Stimulated activated CD4-positive, alpha-beta T cell treated with anti-CD3 and anti-CD28 coated beads, Interleukin-12 subunit alpha, Interleukin-12 subunit beta, amount 100 ng/mL, for 48 hours (primary cell): ENCODE measurements around the gene HES4.
"Not testable (repeated sequence)": the region's sequence is repeated elsewhere in the genome, so short reads cannot be mapped to it uniquely, and the experiment has no call there.

Experiments
- DNase-seq, 3 donors: peaks; one replicate each; pipeline ENCODE4 v3.0.0-alpha.2; 2020; ENCODE audit warnings: low read depth in 2 of 3, low spot score in 1 of 3

HES4 gene

DNA sequence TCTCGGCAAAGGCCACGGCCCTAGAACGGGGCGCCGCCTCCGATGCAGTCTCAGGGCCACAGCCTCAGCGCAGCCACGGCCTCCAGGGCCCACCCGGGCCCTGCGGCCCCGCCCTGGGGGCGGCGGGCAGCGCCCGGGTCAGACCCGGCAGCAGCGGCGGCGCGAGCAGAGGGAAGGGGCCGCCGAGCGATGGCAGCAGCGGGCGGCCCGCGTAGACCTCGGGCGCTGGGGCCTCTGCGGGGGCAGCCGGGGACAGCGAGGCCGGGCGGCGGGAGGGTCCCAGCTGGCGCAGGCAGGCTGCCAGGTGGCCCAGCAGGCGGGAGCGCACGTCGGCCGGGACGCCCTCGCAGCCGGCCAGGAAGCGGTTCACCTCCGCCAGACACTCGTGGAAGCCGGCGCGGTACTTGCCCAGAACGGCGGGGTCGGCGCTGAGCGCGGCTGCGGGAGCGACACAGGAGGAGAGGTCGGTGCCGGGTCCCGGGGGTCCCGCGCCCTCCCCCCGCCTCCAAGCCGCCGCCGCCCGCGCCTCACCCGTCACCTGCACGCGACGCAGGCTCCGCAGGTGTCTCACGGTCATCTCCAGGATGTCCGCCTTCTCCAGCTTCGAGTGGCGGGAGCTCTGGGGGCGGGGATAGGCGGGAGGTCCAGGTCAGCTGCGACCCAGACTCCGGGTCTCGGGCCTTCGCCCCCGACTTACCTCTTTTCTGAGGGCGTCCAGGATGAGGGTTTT, 737 bp downstream of the HES4 start:
- DNase-seq, result no peak

DNA sequence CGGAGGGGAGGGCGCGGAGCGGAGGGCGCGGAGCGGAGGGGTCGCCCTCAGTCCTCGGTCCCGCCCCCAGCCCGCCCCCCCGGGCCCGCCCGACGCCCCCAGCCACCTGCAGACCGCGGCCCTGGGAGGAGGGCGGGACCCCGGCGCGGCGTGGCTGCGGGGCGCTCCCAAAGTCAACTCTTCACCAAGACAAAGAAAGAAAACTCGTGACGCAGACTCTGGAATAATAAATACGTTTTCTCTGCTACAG, 1.2 kb downstream of the HES4 start:
- no peak for DNase-seq

DNA sequence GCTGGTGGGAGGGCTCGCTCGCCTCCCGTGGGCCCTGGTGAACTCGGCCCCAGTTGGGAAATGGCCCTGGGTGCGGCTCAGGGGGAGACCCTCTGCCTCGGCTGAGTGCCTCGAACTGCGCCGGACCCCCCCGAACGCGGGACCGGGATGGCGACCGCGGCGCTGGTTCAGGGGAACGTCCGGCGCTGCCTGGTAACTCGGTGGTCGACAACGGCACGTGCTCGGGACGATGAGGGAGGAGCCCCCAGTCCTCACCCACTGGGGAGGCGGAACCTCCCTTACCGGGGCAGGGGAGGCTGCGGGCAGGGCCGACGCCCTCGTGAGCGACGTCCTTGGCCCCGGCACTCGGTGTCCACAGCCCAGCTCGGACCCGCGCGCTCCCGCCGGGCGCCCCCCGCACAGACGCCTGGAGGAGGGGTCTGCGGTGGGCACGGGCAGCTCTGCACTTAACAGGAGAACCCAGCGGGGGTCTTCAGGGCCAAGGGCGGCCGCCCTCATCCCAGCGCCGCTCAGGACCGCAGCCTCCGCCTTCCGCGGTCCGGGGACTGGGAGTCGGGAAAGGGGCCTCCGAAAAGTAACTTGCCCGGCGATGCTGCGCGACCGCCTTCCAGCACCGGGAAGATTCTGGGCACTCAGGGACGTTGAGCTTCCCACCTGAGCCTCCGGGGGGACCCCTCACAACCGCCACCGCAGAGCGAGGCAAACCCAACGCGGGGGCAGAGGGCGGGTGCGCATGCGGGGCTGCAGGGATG, 1.7 kb downstream of the HES4 start:
- DNase-seq, result no peak

DNA sequence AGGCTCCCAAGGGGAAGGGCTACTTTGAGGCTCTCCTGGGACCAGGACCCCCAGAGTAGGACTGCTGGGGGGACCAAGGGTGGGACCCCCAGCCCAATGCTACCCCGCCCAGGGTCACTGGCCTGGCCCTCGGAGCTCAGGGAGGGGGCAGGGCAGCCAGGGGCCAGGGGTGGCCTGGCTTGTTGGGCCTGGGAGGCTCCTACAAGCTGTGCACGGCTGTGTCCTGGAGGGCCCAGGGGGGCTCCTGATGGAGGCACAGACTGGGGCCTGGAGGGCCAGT, 2.2 kb downstream of the HES4 start:
- no peak for DNase-seq

DNA sequence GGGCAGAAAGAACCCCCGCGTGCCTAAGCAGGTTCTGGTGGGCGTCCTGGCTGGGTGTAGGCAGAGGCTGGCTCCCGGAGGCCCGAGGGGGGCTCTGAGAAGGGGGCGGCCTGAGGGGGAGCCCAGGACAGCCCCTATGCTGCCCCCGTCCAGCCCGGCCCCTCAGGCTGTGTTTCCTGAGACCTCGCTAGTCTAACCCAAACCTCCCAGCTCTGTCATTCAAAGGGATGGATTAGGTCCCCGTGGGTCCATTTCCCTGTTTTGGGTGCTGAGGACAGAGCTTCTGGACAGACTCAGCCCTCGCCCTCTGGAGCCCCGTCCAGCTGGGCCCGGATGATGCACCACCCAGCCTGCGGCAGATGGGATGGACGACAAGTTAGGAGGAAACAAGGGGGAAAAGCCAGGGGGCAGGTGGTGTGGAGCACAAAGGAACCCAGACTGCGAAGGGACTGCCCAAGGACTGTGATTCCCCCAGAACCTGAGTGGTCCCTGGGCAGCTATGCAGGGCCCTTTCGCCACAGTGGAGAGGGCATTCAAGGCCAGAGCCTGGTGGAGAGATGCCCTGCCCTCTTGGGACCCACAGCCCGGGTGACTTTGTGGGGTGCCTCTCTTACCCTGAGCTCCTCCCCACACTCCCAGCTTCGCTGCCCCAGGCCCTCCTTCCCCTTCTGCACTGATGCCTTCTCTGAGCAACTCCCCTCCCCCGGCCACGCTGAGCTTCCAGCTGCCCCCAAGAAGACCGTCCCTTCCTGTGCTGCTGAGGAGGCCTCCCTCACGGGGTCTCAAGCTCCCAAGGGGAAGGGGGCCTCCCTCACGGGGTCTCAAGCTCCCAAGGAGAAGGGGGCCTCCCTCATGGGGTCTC, 2.8 kb downstream of the HES4 start:
- no peak for DNase-seq

DNA sequence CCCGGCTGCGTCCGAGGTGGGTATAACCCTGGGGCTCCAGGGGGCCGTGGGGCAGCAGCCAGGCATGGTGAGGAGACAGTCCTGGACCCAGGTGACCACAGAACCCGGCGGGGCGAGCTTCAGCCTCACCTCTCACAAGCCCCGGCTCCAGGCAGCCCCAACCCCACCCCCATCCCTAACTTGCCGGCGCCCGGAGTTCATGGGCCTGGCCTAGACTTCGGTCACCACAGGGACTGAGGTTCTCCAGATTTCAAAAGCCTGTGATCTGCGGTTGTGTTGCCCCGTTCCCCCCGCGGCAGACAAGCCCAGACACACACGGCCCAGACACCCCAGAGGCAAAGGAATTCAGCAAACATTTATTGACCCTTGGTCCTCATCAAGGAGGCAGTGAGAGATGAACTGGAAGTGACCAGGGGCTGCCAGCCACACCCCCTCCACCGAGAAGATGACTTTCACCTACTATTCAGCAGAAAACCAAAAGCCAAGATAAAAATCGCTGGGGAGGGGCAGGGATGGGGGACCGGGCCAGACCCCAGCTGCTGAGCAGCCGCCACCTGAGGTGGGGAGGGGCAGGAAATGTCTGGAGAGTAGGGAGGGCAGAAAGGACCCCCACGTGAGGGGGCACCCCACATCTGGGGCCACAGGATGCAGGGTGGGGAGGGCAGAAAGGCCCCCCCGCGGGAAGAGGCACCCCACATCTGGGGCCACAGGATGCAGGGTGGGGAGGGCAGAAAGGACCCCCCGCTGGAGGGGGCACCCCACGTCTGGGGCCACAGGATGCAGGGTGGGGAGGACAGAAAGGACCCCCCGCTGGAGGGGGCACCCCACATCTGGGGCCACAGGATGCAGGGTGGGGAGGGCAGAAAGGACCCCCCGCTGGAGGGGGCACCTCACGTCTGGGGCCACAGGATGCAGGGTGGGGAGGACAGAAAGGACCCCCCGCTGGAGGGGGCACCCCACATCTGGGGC, 3.9 kb downstream of the HES4 start:
- no peak for DNase-seq

DNA sequence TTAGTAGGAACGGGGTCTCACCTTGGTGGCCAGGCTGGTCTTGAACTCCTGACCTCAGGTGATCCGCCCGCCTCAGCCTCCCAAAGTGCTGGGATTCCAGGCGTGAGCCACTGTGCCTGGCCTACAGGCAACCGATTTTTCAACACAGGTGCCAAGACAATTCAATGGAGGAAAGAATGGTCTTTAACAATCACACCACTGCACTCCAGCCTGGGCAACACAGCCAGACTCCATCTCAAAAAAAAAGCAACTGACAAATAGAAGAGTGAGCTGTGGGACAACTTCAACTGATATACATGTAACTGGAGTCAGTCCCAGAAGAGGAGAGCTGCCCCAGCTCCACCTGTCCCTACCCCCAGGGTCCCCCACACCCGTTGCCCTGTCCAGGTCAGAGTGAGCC, 5.4 kb downstream of the HES4 start:
- not testable (repeated sequence) for DNase-seq

DNA sequence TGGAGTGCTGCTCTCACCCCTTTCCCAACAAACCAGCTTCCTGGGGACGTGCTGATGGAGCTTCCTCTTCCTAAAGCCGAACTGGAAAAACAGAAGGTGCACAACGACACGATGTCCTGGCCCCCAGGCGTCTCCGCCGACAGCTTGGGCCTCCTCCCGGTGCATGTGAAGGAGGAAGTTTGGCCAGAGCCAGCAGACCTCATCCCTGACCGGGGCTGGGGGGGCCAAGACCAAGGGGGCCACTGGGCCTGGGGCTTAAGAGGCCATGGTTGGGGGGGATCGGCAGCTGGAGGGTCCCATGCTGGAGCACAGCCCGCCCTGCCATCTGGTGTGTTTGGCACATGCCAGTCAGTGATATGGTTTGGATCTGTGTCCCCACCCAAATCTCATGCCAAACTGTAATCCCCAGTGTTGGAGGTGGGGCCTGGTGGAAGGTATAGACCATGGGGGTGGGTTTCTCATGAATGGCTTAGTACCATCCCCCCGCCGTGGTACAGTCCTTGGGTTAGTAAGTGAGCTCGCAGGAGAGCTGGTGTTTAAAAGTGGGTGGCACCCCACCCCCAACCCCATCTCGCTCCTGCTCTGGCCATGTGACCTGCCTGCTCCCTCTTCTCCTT, 6.4 kb downstream of the HES4 start:
- no peak for DNase-seq

DNA sequence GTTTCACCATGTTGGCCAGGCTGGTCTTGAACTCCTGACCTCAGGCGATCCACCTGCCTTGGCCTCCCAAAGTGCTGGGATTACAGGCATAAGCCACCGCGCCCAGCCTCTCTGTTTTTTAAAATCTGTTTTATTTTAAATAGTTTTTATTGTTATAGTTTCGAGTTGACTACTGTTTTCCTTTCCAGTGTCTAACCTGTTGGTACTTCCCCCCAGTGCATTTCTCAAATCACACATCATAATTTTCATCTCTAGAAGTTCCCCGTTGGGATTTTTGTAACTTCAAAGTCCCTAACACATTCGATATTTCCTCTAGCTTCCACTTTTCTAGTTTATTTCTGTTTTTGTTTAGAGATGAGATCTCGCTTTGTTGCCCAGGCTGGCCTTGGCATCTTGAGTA, 7.5 kb downstream of the HES4 start:
- no peak for DNase-seq

DNA sequence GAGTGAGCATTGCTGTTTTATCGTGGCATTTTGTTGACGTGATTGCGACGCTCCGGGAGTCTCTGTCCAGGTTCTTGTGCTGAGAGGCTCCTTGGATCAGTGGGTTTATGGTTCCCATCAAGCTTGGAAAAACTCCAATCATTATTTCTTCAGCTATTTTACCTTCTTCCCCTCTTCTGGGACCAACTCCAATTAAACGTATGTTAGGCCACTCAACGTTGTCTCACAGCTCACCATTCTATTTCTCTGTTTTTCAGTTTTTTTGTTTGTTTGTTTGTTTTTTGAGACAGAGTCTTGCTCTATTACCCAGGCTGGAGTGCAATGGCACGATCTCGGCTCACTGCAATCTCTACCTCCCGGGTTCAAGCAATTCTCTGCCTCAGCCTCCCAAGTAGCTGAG, 8.0 kb downstream of the HES4 start:
- DNase-seq, result no peak

DNA sequence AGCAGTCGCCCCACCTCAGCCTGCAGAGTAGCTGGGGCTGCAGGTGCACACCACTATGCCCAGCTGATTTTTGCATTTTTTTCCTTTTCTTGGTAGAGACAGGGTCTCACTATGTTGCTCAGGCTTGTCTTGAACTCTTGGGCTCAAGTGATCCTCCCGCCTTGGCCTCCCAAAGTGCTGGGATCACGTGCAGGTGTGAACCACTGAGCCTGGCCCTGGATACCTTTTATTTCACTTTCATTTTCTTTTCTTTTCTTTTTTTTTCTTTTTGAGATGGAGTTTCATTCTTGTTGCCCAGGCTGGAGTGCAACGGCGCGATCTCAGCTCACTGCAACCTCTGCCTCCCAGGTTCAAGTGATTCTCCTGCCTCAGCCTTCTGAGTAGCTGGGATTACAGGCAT, 8.6 kb downstream of the HES4 start:
- DNase-seq, result not testable (repeated sequence)

DNA sequence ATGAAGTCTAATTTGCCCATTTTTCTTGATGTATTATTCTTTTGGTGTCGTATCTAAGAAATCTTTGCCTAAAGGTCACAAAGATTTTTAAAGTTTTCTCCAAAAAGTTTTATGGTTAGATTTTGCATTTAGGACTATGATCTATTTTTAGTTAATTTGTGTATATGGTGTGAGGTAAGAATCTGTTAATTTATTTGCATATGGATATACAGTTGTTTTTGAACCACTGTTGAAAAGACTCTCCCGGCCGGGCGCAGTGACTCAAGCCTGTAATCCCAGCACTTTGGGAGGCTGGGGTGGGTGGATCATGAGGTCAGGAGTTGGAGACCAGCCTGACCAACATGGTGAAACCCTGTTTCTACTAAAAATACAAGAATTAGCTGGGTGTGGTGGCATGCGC, 11.8 kb downstream of the HES4 start:
- not testable (repeated sequence) for DNase-seq

DNA sequence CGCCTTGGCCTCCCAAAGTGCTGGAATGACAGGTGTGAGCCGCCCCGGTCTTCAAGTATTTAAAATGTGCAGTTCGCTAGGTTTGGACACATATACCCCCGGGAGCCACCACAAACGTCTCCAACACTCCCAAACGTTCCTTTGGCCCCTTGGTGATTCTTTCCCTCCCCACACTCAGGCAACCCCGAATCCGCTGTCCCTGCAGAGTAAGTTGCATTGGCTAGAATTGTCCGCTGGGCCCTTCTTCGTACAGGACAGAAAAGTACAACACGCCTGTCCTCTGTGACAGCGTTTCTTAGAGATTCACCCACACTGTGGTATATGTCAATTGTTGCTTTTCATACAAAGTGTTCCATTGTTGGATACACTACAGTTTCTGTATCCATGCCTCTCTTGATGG, 14.8 kb downstream of the HES4 start:
- no peak for DNase-seq

DNA sequence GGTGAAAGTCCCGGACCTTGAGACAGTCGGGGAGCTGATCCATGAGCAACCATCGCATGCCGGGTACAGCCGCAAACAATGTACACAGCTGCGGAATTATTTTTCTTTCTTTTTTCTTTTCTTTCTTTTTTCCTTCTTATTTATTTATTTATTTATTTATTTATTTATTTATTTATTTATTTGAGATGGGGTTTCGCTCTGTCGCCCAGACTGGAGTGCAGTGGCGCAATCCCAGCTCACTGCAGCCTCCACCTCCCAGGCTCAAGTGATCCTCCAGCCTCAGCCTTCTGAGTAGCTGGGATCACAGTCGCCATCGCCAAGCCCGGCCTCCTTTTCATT, 15.5 kb downstream of the HES4 start:
- no peak for DNase-seq

DNA sequence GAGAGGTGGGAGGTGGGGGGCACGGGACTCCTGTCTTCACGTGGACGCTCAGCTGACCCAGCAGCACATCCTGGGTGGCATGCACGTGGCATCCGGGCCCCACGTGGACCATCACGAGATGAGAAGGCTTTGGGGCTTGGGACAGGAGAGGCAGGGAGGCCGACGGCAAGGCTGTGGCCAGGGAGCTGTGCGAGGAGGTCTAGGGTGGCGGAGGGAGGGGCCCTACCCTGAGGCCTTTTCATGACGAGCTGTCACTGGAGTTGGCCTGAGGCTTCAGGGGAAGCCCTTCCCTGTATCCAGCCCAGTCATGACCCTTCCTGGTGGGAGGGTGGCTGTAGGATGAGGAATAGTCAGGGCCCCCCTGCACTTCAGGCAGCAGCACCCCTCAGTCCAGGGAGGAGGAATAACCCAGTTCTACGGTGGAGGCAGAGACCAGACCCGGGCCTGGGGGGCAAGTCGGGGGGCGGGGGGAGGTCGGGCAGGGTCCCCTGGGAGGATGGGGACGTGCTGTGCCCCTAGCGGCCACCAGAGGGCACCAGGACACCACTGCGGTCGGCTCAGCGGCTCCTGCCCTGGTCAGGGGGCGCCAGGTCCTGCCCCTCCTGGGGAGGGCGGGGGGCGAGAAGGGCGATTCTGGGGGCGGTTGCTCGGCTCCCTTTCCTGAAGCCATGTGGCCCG, 16.0 kb downstream of the HES4 start:
- peak in 1 of 3 donors; percentile 63 for DNase-seq

DNA sequence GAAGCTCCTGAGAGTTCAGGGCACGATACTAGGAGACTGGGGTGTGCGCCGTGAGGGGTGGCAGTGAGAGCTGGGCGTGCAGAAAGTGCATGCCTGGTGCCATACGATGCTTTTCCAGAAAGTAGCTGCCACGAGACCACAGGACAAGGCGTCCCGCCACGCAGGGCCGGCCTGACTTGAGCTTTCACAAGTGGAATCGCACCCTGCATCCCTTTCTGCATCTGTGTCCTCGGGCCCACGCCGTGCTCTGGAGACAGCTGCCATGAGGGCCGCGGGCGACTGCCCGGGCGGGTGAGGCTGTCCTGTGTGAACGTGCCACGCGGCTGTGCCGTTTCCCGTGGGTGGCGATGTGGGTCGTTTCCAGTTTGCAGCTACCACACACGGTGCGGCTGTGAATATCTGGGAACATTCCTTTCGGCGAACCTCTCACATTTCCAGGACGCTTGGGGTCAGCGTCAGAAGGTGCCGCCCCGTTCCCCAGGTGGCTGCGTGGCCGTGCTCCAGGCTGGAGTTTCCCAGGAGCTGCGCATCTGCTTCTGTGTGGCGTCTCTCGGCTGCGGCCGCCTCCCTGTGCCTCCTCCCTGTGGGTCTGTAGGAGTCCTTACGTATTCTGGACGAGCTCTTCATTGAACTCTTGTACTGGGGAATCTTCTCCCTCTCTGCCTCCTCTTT, 17.0 kb downstream of the HES4 start:
- no peak for DNase-seq

DNA sequence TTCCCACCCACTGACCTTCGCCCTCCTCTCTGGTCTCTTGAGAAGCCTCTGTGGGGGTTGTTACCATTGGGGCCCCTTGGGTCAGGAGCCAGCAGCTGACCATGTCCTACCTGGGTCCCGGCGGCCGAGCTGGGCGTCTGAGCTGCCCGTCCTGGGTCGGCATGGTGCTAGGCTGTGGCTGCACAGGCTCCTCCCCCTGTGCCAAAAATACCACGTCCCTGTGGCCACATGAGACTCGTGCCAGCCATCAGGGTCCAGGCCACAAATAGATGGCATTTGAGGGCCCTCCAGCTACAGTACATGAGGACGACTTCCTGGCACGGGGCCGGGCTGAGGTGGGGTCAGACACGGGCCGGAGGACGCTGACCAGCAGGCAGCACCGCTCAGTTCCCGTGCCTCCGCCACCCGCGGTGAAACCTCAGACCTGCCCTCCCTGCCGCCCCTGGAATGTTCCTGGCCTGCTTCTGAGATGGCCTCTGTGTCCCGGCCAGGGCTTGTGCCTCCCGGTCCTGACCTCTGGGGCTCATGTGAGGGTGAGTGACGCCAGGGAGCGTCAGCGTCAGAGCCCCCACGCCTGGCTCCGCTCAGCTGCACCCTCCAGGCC, 17.8 kb downstream of the HES4 start, which contains the start of gene PERM1:
Gene PERM1 (minus strand): TSS at position 139 of the 604 bp plus-strand sequence. CDS start 1,064 bp downstream, outside the sequence.
- no peak for DNase-seq

DNA sequence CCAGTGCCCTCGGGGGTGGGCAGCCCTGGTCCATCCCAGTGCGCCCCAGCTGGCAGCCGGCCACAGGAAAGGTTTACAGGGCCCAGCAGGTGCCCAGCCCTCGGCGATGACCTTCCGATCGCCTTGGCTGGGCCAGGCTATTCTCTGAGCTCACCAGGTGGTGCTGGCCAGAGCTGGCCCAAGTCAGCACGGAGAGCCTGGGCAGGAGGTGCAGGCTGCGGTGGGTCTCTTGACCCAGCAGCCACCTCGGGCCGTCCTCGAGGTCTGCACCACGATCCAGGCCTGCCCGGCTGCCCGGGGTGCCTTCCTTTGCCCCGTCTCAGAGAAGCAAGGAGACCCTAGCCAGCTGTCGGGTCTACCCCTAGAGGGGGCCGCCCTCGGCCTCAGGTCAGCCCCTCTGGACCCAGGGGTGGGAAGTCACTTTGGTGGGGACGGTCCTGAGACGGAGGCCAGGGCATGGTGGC, 18.4 kb downstream of the HES4 start:
- no peak for DNase-seq
